GM12875 (cell line): ENCODE measurements around the gene MAP7D3.

ENCODE experiments used
- H3K4me3 ChIP-seq: one replicate; pipeline ENCODE4 v1.5.1; 2011; ENCODE audit warnings: low read depth, low read length, control low read depth
- TF ChIP-seq, protein P1 (sequence below): IDR thresholded peaks from 2 replicates; pipeline ENCODE4 v1.5.1; 2011; ENCODE audit warnings: low read depth, mild to moderate bottlenecking, control low read depth, inconsistent platforms, low read length, moderate library complexity, borderline replicate concordance; ENCODE audit not compliant: insufficient read depth

Gene MAP7D3

DNA sequence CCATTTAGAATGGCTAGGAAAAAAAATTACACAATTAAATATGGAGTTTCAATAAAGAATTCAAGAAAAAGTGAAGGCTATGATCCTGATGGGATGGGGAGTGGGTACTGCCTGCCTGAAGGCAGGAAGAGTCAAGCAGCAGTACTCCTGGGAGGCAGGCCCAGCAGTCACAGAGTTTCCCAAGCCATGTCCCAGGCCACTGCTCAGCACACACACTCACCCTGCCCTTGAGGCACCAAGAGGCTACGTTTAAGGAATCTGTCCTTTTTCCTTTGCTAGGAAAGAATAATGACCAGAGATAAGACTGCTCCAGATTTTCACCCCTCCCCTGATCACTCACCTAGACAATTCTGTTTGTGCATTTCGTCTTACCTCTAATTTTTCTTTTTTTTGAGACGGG is 30.2 kb downstream of the MAP7D3 start:
- TF ChIP-seq, protein P1, sequence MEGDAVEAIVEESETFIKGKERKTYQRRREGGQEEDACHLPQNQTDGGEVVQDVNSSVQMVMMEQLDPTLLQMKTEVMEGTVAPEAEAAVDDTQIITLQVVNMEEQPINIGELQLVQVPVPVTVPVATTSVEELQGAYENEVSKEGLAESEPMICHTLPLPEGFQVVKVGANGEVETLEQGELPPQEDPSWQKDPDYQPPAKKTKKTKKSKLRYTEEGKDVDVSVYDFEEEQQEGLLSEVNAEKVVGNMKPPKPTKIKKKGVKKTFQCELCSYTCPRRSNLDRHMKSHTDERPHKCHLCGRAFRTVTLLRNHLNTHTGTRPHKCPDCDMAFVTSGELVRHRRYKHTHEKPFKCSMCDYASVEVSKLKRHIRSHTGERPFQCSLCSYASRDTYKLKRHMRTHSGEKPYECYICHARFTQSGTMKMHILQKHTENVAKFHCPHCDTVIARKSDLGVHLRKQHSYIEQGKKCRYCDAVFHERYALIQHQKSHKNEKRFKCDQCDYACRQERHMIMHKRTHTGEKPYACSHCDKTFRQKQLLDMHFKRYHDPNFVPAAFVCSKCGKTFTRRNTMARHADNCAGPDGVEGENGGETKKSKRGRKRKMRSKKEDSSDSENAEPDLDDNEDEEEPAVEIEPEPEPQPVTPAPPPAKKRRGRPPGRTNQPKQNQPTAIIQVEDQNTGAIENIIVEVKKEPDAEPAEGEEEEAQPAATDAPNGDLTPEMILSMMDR: no peak
- H3K4me3 ChIP-seq: no peak overlapping the region

DNA sequence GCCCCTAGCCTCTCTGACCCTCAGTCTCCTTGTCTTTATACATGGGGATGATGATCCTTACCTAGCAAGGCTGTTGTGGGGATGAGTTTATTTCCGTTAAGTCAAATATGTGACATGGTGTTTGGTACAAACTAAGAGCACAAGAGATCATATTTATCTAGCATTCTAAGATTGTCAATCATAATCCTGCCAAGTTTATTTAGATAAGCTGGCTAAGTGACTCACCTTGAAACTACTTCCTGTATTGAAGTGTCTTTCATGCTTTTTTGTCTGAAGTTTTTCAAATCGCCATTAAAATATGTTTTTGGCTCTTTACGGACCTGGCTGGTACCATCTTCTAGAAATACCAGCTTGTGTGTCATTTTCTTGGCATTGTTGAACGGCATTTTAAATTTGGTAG is 30.7 kb downstream of the MAP7D3 start:
- TF ChIP-seq, protein P1: no peak
- no peak overlapping the region for H3K4me3 ChIP-seq

DNA sequence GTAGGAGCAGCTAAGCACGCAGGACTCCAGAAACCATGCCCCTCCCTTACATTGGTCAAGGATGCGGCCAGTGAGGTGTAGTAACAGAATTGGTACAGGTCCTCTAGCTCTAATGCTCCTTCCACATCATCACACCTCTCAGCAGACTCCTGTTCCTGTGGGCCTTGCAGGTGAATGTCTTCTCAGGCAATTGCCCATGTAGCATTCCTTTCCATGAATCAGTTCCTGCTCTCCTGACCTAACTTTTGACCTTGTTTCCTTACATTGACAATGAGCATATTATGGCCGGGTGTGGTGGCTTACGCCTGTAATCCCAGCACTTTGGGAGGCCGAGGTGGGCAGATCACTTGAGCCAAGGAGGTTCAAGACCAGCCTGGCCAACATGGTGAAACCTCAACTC is 31.3 kb downstream of the MAP7D3 start:
- TF ChIP-seq, protein P1: no peak
- H3K4me3 ChIP-seq: no peak overlapping the region

DNA sequence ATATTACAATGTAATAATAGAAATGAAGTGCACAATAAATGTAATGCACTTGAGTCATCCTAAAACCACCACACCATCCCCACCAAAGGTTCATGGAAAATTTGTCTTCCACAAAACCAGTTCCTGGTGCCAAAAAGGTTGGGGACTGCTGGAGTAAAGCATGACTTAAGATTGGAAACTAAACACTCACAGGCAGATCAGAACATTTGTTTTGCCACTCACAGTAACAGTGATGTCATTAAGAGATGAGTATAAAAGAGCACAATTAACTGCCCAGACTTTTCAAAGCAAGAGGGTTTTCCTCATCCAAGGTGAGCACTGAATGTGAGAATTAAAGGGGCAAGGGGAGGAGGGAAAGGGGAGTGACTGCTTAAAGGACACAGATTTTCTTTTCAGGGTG is 35.6 kb downstream of the MAP7D3 start:
- H3K4me3 ChIP-seq: no peak overlapping the region
- TF ChIP-seq, protein P1: no peak

DNA sequence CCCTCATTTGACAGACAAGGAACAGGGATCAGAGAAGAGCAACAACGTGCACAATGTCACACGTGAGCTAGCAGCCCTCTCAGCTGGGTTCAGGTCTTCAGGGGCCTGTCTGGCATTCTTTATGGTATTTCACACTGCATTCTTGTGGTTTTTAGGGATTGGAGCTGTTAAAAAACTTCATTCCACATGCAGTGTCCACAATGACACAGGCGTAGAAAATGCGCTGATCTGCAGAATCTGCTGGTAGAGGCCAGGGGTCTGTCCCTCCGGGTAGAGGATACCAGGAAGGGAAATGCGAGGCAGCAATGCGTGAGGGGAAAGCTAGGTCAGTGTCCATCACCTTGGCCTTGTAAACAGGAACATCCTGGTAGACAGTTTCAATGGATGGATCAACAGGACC is 36.6 kb downstream of the MAP7D3 start:
- TF ChIP-seq, protein P1: no peak
- H3K4me3 ChIP-seq: no peak overlapping the region

DNA sequence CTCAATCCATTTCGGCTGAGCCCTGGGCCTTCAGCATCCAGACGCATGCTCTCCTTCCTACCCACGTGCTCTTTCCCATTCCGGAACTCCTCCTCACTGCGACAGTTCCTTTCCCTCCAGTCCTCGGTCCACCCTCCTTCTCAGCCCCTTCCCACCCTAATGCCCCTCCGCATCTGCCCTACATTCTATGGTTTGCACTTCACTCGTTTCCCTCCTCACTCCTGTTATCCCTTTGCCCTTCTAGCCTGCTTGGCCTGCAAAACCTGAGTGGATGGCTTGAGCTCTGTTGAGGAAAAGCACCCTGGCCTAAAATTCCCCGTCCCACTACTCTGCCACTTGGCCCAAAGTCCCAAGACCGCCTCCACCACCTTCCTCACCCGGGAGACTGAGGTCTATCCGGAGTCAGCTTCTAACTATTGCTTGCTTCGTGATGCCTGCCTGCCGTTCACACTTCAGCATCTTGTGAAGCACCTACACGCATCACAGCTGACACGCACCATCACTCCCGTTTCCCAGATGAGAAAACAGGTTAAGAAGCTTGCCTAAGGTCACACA is 38.6 kb downstream of the MAP7D3 start:
- TF ChIP-seq, protein P1: no peak

DNA sequence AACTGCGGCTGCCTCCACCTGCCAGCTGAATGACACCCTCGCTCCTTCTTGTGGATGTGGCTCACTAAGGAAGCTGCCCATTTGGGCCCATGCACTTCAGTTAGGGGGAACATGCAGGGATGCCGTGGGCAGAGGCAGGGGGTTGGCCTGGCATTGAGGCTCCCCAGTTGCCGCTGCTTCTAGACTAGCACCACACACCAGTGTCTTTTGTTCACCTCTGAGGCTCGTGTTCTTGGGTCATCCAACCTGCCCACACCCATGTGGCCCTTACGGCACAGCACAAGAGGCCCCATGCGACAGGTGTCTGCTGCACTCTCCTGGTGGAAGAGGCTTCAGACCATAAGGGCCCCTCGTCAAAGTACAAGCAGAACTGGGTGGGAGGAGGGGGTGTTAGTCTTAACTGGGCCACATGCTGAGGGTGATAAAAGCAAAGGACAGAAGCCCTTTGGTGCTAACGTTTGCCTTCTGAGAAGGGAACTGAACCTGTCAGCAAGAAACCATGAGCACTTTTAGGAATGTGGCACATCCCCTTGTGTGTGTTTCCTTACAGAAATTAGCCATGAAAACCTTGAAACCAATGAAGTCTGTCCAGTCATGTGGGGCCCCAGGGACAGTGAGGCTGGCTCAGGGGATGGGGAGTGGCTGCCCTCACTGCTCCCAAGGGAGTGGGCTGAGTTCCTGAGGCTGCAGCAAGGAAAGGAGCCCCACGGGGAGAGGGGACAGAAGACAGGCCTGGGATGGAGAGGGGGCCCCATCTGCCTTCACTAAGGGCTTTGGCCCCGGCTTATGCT is 39.2 kb downstream of the MAP7D3 start:
- TF ChIP-seq, protein P1: no peak
- H3K4me3 ChIP-seq: no peak overlapping the region

More for the DNA sequence above, 38.6 kb downstream of the MAP7D3 start:
- no peak overlapping the region for H3K4me3 ChIP-seq
